SK-N-SH (cell line): ENCODE results near the gene ANKRD34A.

Source experiments
- CTCF ChIP-seq: fragments of 200-600 bp; sonication (generic); IDR thresholded peaks from 2 replicates; pipeline ENCODE4 v1.6.1; 2017; ENCODE audit warnings: antibody characterized with exemption, mild to moderate bottlenecking, moderate library complexity
- ELF1 ChIP-seq: IDR thresholded peaks from 2 replicates; pipeline ENCODE4 v1.4.0; 2012
- EP300 ChIP-seq, 2 experiments: IDR thresholded peaks; 2 replicates each; pipeline versions ENCODE4 v1.4.0 to v1.6.1; 2012; ENCODE audit warnings: borderline replicate concordance in 1 of 2, low read depth in 1 of 2, low read length in 1 of 2
- EZH2phosphoT487 ChIP-seq: fragments of 200-600 bp; sonication (generic); IDR thresholded peaks from 2 replicates; pipeline ENCODE4 v1.6.1; 2017; ENCODE audit warnings: low read depth, mixed run types, mild to moderate bottlenecking, antibody characterized with exemption, moderate library complexity, borderline replicate concordance
- MEF2A ChIP-seq: IDR thresholded peaks from 2 replicates; pipeline ENCODE4 v1.4.0; 2012; ENCODE audit warnings: low read depth, borderline replicate concordance
- POLR2AphosphoS5 ChIP-seq: IDR thresholded peaks from 2 replicates; pipeline ENCODE4 v1.6.1; 2012; ENCODE audit warnings: low read depth, low read length
- RAD21 ChIP-seq: IDR thresholded peaks from 2 replicates; pipeline ENCODE4 v1.6.1; 2012; ENCODE audit warnings: mild to moderate bottlenecking, low read length
- RFX5 ChIP-seq: IDR thresholded peaks from 2 replicates; pipeline ENCODE4 v1.6.1; 2012; ENCODE audit warnings: mild to moderate bottlenecking, improper control_type of control experiment, low read length
- SMC3 ChIP-seq: IDR thresholded peaks from 2 replicates; pipeline ENCODE4 v1.6.1; 2012; ENCODE audit warnings: low read depth, low read length, improper control_type of control experiment
- TAF1 ChIP-seq: IDR thresholded peaks from 2 replicates; pipeline ENCODE4 v1.6.1; 2012; ENCODE audit warnings: low read depth, mild to moderate bottlenecking, low read length, moderate library complexity, borderline replicate concordance
- TCF12 ChIP-seq: IDR thresholded peaks from 2 replicates; pipeline ENCODE4 v1.4.0; 2012
- TEAD4 ChIP-seq: IDR thresholded peaks from 2 replicates; pipeline ENCODE4 v1.4.0; 2012; ENCODE audit warnings: mild to moderate bottlenecking, borderline replicate concordance; ENCODE audit not compliant: insufficient read depth
- USF2 ChIP-seq: fragments of 150-350 bp; IDR thresholded peaks from 2 replicates; pipeline ENCODE4 v1.6.1; 2017; ENCODE audit warnings: antibody characterized with exemption, low read length, low read depth, borderline replicate concordance
- YY1 ChIP-seq: IDR thresholded peaks from 2 replicates; pipeline ENCODE4 v1.4.0; 2012; ENCODE audit warnings: low read depth, mild to moderate bottlenecking

- TF ChIP-seq CTCF (no peak), RFX5 (no peak), ELF1 (no peak), RAD21 (no peak), TAF1 (no peak), TCF12 (no peak), POLR2AphosphoS5 (no peak), EZH2phosphoT487 (no peak), EP300 (IDR thresholded peaks at IDR 0.05; ENCODE audit: borderline replicate concordance in 1 of 2, low read depth in 1 of 2, low read length in 1 of 2) (no peak), TEAD4 (no peak), MEF2A (no peak), USF2 (no peak), SMC3 (no peak), YY1 (no peak)
These were observed 2.9 kb upstream of the ANKRD34A start for GRCh38 chr1:145967288-145967687.
